HG03571 (cell line): ENCODE measurements around the gene TBC1D32.
"Not testable (repeated sequence)": the region's sequence is repeated elsewhere in the genome, so short reads cannot be mapped to it uniquely, and the experiment has no call there.

Experiments
- ATAC-seq: cut with Tn5 transposase; IDR thresholded peaks from one replicate; pipeline ENCODE4 v1.9.1; 2021; ENCODE audit not compliant: unreplicated experiment

Gene TBC1D32

GRCh38 chr6:121143476-121143875, 190.8 kb downstream of the TBC1D32 start:
- ATAC-seq: no peak

GRCh38 chr6:121142093-121142492, 192.2 kb downstream of the TBC1D32 start:
- ATAC-seq: no peak

GRCh38 chr6:121135425-121135824, 198.9 kb downstream of the TBC1D32 start:
- ATAC-seq: no peak

GRCh38 chr6:121134922-121135321, 199.4 kb downstream of the TBC1D32 start:
- no peak for ATAC-seq

GRCh38 chr6:121124600-121124999, 209.7 kb downstream of the TBC1D32 start:
- ATAC-seq: no peak

GRCh38 chr6:121112356-121112755, 221.9 kb downstream of the TBC1D32 start:
- no peak for ATAC-seq

- ATAC-seq: no peak
Measured at GRCh38 chr6:121110733-121111132, 223.5 kb downstream of the TBC1D32 start.

GRCh38 chr6:121106962-121107361, 227.3 kb downstream of the TBC1D32 start:
- ATAC-seq: no peak

GRCh38 chr6:121105461-121105860, 228.8 kb downstream of the TBC1D32 start:
- no peak for ATAC-seq

- no peak for ATAC-seq
Measured at GRCh38 chr6:121093928-121094327, 240.4 kb downstream of the TBC1D32 start.

GRCh38 chr6:121090492-121090891, 243.8 kb downstream of the TBC1D32 start:
- no peak for ATAC-seq

GRCh38 chr6:121086876-121087275, 247.4 kb downstream of the TBC1D32 start:
- ATAC-seq: no peak

- ATAC-seq: no peak
Measured at GRCh38 chr6:121076119-121076518, 258.2 kb downstream of the TBC1D32 start.

GRCh38 chr6:121068749-121069148, 265.5 kb downstream of the TBC1D32 start:
- ATAC-seq: not testable (repeated sequence)

GRCh38 chr6:121067381-121067780, 266.9 kb downstream of the TBC1D32 start:
- no peak for ATAC-seq

- ATAC-seq: no peak
Measured at GRCh38 chr6:121064345-121064744, 269.9 kb downstream of the TBC1D32 start.

GRCh38 chr6:121055572-121056163, 278.6 kb downstream of the TBC1D32 start:
- no peak for ATAC-seq

GRCh38 chr6:121048593-121048992, 285.7 kb downstream of the TBC1D32 start:
- ATAC-seq: not testable (repeated sequence)

- not testable (repeated sequence) for ATAC-seq
Measured at GRCh38 chr6:121044905-121045304, 289.4 kb downstream of the TBC1D32 start.

GRCh38 chr6:121043706-121044105, 290.6 kb downstream of the TBC1D32 start:
- ATAC-seq: not testable (repeated sequence)

- not testable (repeated sequence) for ATAC-seq
Measured at GRCh38 chr6:121043211-121043610, 291.1 kb downstream of the TBC1D32 start.

- ATAC-seq: no peak
Measured at GRCh38 chr6:121042766-121043165, 291.5 kb downstream of the TBC1D32 start.

- ATAC-seq: no peak
Measured at GRCh38 chr6:121040831-121041230, 293.4 kb downstream of the TBC1D32 start.
